Tibial artery (tissue), 4 donors: Measurements from ENCODE around the gene SBK2.

Source experiments
- DNase-seq, 2 donors: peaks; one replicate each; pipeline ENCODE4 v3.0.0-alpha.2; 2019
- H3K27ac ChIP-seq, 2 donors: fragments of 200-600 bp; sonication (generic) in 1 of 2; 1 replicate in 1 of 2; 2 replicates in 1 of 2; pipeline ENCODE4 v1.5.1; 2018 to 2019; ENCODE audit warnings: mild to moderate bottlenecking in 1 of 2
- H3K27me3 ChIP-seq, 2 donors: fragments of 200-600 bp; sonication (generic) in 1 of 2; one replicate each; pipeline versions ENCODE4 v1.5.1 to v1.6.0; 2016 to 2019
- H3K36me3 ChIP-seq, 3 donors: fragments of 200-600 bp; sonication (generic) in 2 of 3; one replicate each; pipeline ENCODE4 v1.5.1; 2016 to 2019; ENCODE audit warnings: mild to moderate bottlenecking in 2 of 3
- H3K4me1 ChIP-seq, 4 donors: fragments of 200-600 bp; sonication (generic) in 2 of 4; 1 replicate in 3 of 4; 2 replicates in 1 of 4; pipeline ENCODE4 v1.5.1; 2016 to 2019
- H3K4me3 ChIP-seq, 2 donors: fragments of 200-600 bp; sonication (generic) in 1 of 2; 1 replicate in 1 of 2; 2 replicates in 1 of 2; pipeline ENCODE4 v1.5.1; 2018 to 2019; ENCODE audit warnings: mild to moderate bottlenecking in 2 of 2
- H3K9me3 ChIP-seq, 3 donors: fragments of 200-600 bp; sonication (generic) in 1 of 3; one replicate each; pipeline ENCODE4 v1.5.1; 2016 to 2019
- CTCF ChIP-seq, 2 experiments: fragments of 200-600 bp in 1 of 2; fragments of 450-650 bp in 1 of 2; IDR thresholded peaks; one replicate each; pipeline ENCODE4 v1.5.1; 2017 to 2019; ENCODE audit warnings: antibody characterized with exemption in 2 of 2, mild to moderate bottlenecking in 1 of 2, moderate library complexity in 1 of 2
- intact Hi-C: fragments of 100-400 bp; cut with DNase I; formaldehyde crosslinking; loops from one replicate; pipeline ENCODE4 v1.15.0; 2023; ENCODE audit warnings: low total_unique reads

Gene SBK2

GRCh38 chr19:55525289-55526101, 11.4 kb downstream of the SBK2 start:
- H3K27ac ChIP-seq = no peak overlapping the region
- H3K36me3 ChIP-seq = no peaks in the 10 kb centered on the region
- intact Hi-C loops = no loop called here
- no peak for DNase-seq
- peaks cover 0 to 3% (median 0%) of the 10 kb centered on the region in 4 donors for H3K4me1 ChIP-seq
- H3K9me3 ChIP-seq = no peaks in the 10 kb centered on the region
- TF ChIP-seq CTCF (IDR thresholded peaks at IDR 0.05) = no peak
- H3K27me3 ChIP-seq = peaks cover 0 to 73% of the 10 kb centered on the region in 2 donors
- no peak overlapping the region for H3K4me3 ChIP-seq

- H3K36me3 ChIP-seq = no peaks in the 10 kb centered on the region
- peaks cover 0 to 10% (median 5%) of the 10 kb centered on the region in 4 donors for H3K4me1 ChIP-seq
- no peaks in the 10 kb centered on the region for H3K9me3 ChIP-seq
- DNase-seq = no peak
- no peak overlapping the region for H3K27ac ChIP-seq
- no peak overlapping the region for H3K4me3 ChIP-seq
- peaks cover 0 to 48% of the 10 kb centered on the region in 2 donors for H3K27me3 ChIP-seq
- intact Hi-C loops = no loop called here
- no peak for TF ChIP-seq CTCF (IDR thresholded peaks at IDR 0.05)
Observed at GRCh38 chr19:55520691-55521292, 16.1 kb downstream of the SBK2 start.

GRCh38 chr19:55519451-55520311, 17.3 kb downstream of the SBK2 start:
- H3K27ac ChIP-seq = no peak overlapping the region
- H3K4me3 ChIP-seq = no peak overlapping the region
- H3K36me3 ChIP-seq = no peaks in the 10 kb centered on the region
- peaks cover 0 to 37% of the 10 kb centered on the region in 2 donors for H3K27me3 ChIP-seq
- H3K9me3 ChIP-seq = no peaks in the 10 kb centered on the region
- peaks cover 0 to 10% (median 5%) of the 10 kb centered on the region in 4 donors for H3K4me1 ChIP-seq
- intact Hi-C loops = loop anchor here (5.0 kb wide), 1 partner anchor 103 kb away; the partner anchor contains the start of gene ZNF784
- no peak for DNase-seq
- no peak for TF ChIP-seq CTCF (IDR thresholded peaks at IDR 0.05)

- intact Hi-C loops = loop anchor here (2.0 to 5.0 kb wide), 2 partner anchors 90 to 105 kb away; partner anchors contain the start of gene ZNF784
- Histone ChIP-seq H3K4me1 (peaks cover 0 to 10% (median 5%) of the 10 kb centered on the region in 4 donors), H3K9me3 (no peaks in the 10 kb centered on the region), H3K36me3 (no peaks in the 10 kb centered on the region), H3K27me3 (peaks cover 0 to 19% of the 10 kb centered on the region in 2 donors), H3K4me3 (peak overlapping the region; percentile 34 to 55), H3K27ac (peak overlapping the region; percentile 66 to 73)
- peak; percentile 90 to 94 for DNase-seq
- peak; percentile 80 to 94 for TF ChIP-seq CTCF (IDR thresholded peaks at IDR 0.05)
Observed at GRCh38 chr19:55516878-55517620, 19.9 kb downstream of the SBK2 start.

- Histone ChIP-seq H3K9me3 (no peaks in the 10 kb centered on the region), H3K4me1 (peaks cover 0 to 13% (median 4%) of the 10 kb centered on the region in 4 donors), H3K27me3 (peaks cover 0 to 18% of the 10 kb centered on the region in 2 donors), H3K36me3 (no peaks in the 10 kb centered on the region), H3K27ac (no peak overlapping the region), H3K4me3 (no peak overlapping the region)
- TF ChIP-seq CTCF (IDR thresholded peaks at IDR 0.05) = no peak
- intact Hi-C loops = no loop called here
- no peak for DNase-seq
Observed at GRCh38 chr19:55508120-55508519, 28.8 kb downstream of the SBK2 start.
